Fibroblast of lung (primary cell): Measurements from ENCODE around the gene OAS1. TPM values are rescaled to one million over a fixed set of nuclear protein-coding genes. Genes with fewer than 3 reads are reported as not detected.

ENCODE experiments used
- DNase-seq, 2 donors: peaks; one replicate each; pipeline versions ENCODE4 v3.0.0 to v3.0.0-alpha.2; 2010; ENCODE audit warnings: low read depth in 2 of 2
- H2AFZ ChIP-seq: 2 replicates; pipeline ENCODE4 v1.5.1; 2012; ENCODE audit warnings: low read length, control low read depth, inconsistent platforms
- H3K27ac ChIP-seq: 2 replicates; pipeline ENCODE4 v1.5.1; 2011; ENCODE audit warnings: low read length, control low read depth; ENCODE audit not compliant: insufficient read depth
- H3K27me3 ChIP-seq: 2 replicates; pipeline ENCODE4 v1.5.1; 2011; ENCODE audit warnings: mild to moderate bottlenecking, low read length; ENCODE audit not compliant: control insufficient read depth, insufficient read depth
- H3K36me3 ChIP-seq: 2 replicates; pipeline ENCODE4 v1.5.1; 2011; ENCODE audit warnings: low read length; ENCODE audit not compliant: control insufficient read depth, insufficient read depth
- H3K4me1 ChIP-seq: 2 replicates; pipeline ENCODE4 v1.5.1; 2011; ENCODE audit warnings: low read length; ENCODE audit not compliant: control insufficient read depth, insufficient read depth; ENCODE audit errors: extremely low read depth
- H3K4me2 ChIP-seq: 2 replicates; pipeline ENCODE4 v1.5.1; 2011; ENCODE audit warnings: low read length, control low read depth; ENCODE audit not compliant: insufficient read depth; ENCODE audit errors: extremely low read depth
- H3K4me3 ChIP-seq, 4 experiments: fragments of 200-600 bp in 1 of 4; sonication (generic) in 1 of 4; replicated peaks in 1 of 4; 2 replicates each; pipeline ENCODE4 v1.5.1; 2011 to 2016; ENCODE audit warnings: low read length in 4 of 4, low read depth in 3 of 4, mild to moderate bottlenecking in 3 of 4, control low read depth in 2 of 4, inconsistent platforms in 1 of 4, mixed read lengths in 1 of 4; ENCODE audit not compliant: insufficient read depth in 1 of 4; ENCODE audit errors: control extremely low read depth in 1 of 4
- H3K79me2 ChIP-seq: 2 replicates; pipeline ENCODE4 v1.5.1; 2012; ENCODE audit warnings: mild to moderate bottlenecking, low read length, inconsistent platforms; ENCODE audit not compliant: control insufficient read depth, insufficient read depth
- H3K9ac ChIP-seq: 2 replicates; pipeline ENCODE4 v1.5.1; 2011; ENCODE audit warnings: mild to moderate bottlenecking, low read length, control low read depth; ENCODE audit not compliant: insufficient read depth
- H3K9me3 ChIP-seq: 2 replicates; pipeline ENCODE4 v1.5.1; 2012; ENCODE audit warnings: low read depth, low read length; ENCODE audit not compliant: control insufficient read depth, insufficient read depth
- H4K20me1 ChIP-seq: 2 replicates; pipeline ENCODE4 v1.5.1; 2011; ENCODE audit warnings: low read length; ENCODE audit not compliant: control insufficient read depth, insufficient read depth; ENCODE audit errors: extremely low read depth
- EZH2 ChIP-seq: IDR thresholded peaks from 2 replicates; pipeline ENCODE4 v1.5.1; 2012; ENCODE audit warnings: low read length, control low read depth, mild to moderate bottlenecking; ENCODE audit errors: missing control alignments
- polyA plus RNA-seq, 2 donors: library from polyadenylated mRNA; depleted of rRNA in 1 of 2; stranded (reverse) in 1 of 2; unstranded in 1 of 2; fragments of >200 nt; gene quantifications; 2 replicates each; pipeline ENCODE4 v1.2.1, GENCODE V29; 2011 to 2012; ENCODE audit warnings: missing spikeins in 1 of 2
- total RNA-seq: library from RNA; depleted of rRNA; stranded (reverse); fragments of >200 nt; gene quantifications from 2 replicates; pipeline ENCODE4 v1.2.1, GENCODE V29; 2014
- TF ChIP-seq, protein P1 (sequence below), 2 donors: IDR thresholded peaks in 1 of 2; conservative IDR thresholded peaks in 1 of 2; 1 replicate in 1 of 2; 2 replicates in 1 of 2; pipeline ENCODE4 v1.5.1; 2011 to 2012; ENCODE audit warnings: low read length in 2 of 2, control low read depth in 1 of 2, inconsistent platforms in 1 of 2, low read depth in 1 of 2, mild to moderate bottlenecking in 1 of 2

The OAS1 gene
- total and polyA plus RNA-seq, 2 donors (not counting 1 experiment from before 2014, with no cell fraction given): 1.8 to 2.0 TPM

GRCh38 chr12:112941528-112942335, 35.0 kb downstream of the OAS1 start:
- Histone ChIP-seq H2AFZ (no peak overlapping the region), H3K4me3 (no peak overlapping the region), H3K79me2 (no peaks in the 10 kb centered on the region), H3K4me1 (peaks cover 7% of the 10 kb centered on the region), H3K4me2 (no peak overlapping the region), H3K9me3 (no peaks in the 10 kb centered on the region), H4K20me1 (no peaks in the 10 kb centered on the region), H3K36me3 (no peaks in the 10 kb centered on the region), H3K9ac (no peak overlapping the region), H3K27me3 (no peaks in the 10 kb centered on the region), H3K27ac (no peak overlapping the region)
- TF ChIP-seq, protein P1, sequence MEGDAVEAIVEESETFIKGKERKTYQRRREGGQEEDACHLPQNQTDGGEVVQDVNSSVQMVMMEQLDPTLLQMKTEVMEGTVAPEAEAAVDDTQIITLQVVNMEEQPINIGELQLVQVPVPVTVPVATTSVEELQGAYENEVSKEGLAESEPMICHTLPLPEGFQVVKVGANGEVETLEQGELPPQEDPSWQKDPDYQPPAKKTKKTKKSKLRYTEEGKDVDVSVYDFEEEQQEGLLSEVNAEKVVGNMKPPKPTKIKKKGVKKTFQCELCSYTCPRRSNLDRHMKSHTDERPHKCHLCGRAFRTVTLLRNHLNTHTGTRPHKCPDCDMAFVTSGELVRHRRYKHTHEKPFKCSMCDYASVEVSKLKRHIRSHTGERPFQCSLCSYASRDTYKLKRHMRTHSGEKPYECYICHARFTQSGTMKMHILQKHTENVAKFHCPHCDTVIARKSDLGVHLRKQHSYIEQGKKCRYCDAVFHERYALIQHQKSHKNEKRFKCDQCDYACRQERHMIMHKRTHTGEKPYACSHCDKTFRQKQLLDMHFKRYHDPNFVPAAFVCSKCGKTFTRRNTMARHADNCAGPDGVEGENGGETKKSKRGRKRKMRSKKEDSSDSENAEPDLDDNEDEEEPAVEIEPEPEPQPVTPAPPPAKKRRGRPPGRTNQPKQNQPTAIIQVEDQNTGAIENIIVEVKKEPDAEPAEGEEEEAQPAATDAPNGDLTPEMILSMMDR (conservative IDR thresholded peaks at IDR 0.05 in 1 of 2, IDR thresholded peaks at IDR 0.05 in 1 of 2; ENCODE audit: low read depth in 1 of 2, low read length in 2 of 2): no peak
- no peak for TF ChIP-seq EZH2
- no peak for DNase-seq

DNA sequence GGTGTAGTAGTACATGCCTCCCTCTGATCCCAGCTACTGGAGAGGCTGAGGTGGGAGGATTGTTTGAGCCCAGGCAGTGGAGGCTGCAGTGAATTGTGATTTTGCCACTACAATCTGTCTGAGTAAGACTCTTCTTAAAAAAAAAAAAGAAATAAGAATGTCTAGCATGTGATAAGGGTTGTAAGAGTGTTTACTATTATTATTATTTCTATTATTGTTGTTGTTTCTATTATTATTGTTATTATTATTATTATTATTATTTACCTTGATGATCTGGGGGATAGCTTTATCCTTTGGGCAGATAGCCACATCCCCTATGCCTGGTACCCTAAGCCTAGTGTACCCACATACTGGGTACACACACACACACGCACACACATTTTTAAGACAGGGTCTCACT, 35.8 kb downstream of the OAS1 start:
- Histone ChIP-seq H3K79me2 (no peaks in the 10 kb centered on the region), H2AFZ (no peak overlapping the region), H3K9me3 (no peaks in the 10 kb centered on the region), H3K4me1 (peaks cover 7% of the 10 kb centered on the region), H3K4me3 (no peak overlapping the region), H4K20me1 (no peaks in the 10 kb centered on the region), H3K4me2 (no peak overlapping the region), H3K27me3 (no peaks in the 10 kb centered on the region), H3K27ac (no peak overlapping the region), H3K9ac (no peak overlapping the region), H3K36me3 (no peaks in the 10 kb centered on the region)
- DNase-seq: no peak
- TF ChIP-seq EZH2: no peak

GRCh38 chr12:112944024-112944690, 37.4 kb downstream of the OAS1 start:
- Histone ChIP-seq H3K9me3 (no peaks in the 10 kb centered on the region), H3K4me3 (no peak overlapping the region), H3K27ac (no peak overlapping the region), H3K36me3 (no peaks in the 10 kb centered on the region), H4K20me1 (no peaks in the 10 kb centered on the region), H3K4me1 (peaks cover 5% of the 10 kb centered on the region), H3K4me2 (no peak overlapping the region), H3K27me3 (no peaks in the 10 kb centered on the region), H3K79me2 (no peaks in the 10 kb centered on the region), H3K9ac (no peak overlapping the region), H2AFZ (no peak overlapping the region)
- no peak for DNase-seq
- TF ChIP-seq, protein P1 (conservative IDR thresholded peaks at IDR 0.05 in 1 of 2, IDR thresholded peaks at IDR 0.05 in 1 of 2; ENCODE audit: low read depth in 1 of 2, low read length in 2 of 2): no peak
- TF ChIP-seq EZH2: no peak
